K562 (cell line): ENCODE measurements around the gene CHAD. TPM values are rescaled to one million over a fixed set of nuclear protein-coding genes. Genes with fewer than 3 reads are reported as not detected.

Source experiments
- ATAC-seq: fragments of 200-7000 bp; cut with Tn5 transposase; 3 replicates; pipeline ENCODE4 v1.9.1; 2020; ENCODE audit warnings: moderate library complexity
- BruUV-seq: library from RNA; stranded (reverse); fragments of 400-500 nt; replicated peaks from 2 replicates; lab custom pipeline; 2021; lab: Mats Ljungman, UMichigan
- CTCF ChIA-PET: fragments of 300-600 bp; formaldehyde crosslinking; extraction: SDS; loops from one replicate; lab custom pipeline; 2021; ENCODE audit warnings: low intra/inter-chr PET ratio; lab: Yijun Ruan, JAX
- POLR2A ChIA-PET: fragments of 300-600, 350-650 bp; sonication (Branson Sonifier 250); formaldehyde crosslinking; extraction: SDS; loops from one replicate; lab custom pipeline; 2021; ENCODE audit warnings: antibody characterized with exemption, inconsistent platforms; lab: Yijun Ruan, JAX
- DNase-seq, 4 experiments: peaks; one replicate each; pipeline versions ENCODE4 v3.0.0 to v3.0.0-alpha.2; 2011 to 2018; ENCODE audit warnings: low spot score in 3 of 4, mixed read lengths in 3 of 4; ENCODE audit errors: extremely low read depth in 1 of 4
- FAIRE-seq: peaks from 2 replicates; lab custom pipeline; 2011; peaks lifted over from hg19 to GRCh38; lab: Jason Lieb, UNC
- H2AFZ ChIP-seq: 2 replicates; pipeline ENCODE4 v1.6.0; 2011; ENCODE audit warnings: low read depth, low read length, control low read depth, inconsistent platforms
- H3K27ac ChIP-seq: fragments of 200-600 bp; 3 replicates; pipeline ENCODE4 v1.8.0; 2011; ENCODE audit warnings: low read depth, mild to moderate bottlenecking, control low read depth, inconsistent platforms, low read length, moderate library complexity, mixed read lengths; ENCODE audit errors: extremely low read depth
- H3K27me3 ChIP-seq, 2 experiments: fragments of 300-600 bp in 1 of 2; 2 replicates in 1 of 2; 3 replicates in 1 of 2; pipeline versions ENCODE4 v1.6.0 to v1.8.0; 2011; ENCODE audit warnings: inconsistent platforms in 2 of 2, low read length in 2 of 2, mild to moderate bottlenecking in 1 of 2, mixed read lengths in 1 of 2, moderate library complexity in 1 of 2; ENCODE audit not compliant: control insufficient read depth in 2 of 2, insufficient read depth in 2 of 2
- H3K36me3 ChIP-seq: fragments of 300-600 bp; 3 replicates; pipeline ENCODE4 v1.8.0; 2011; ENCODE audit warnings: mild to moderate bottlenecking, low read length, inconsistent platforms; ENCODE audit not compliant: control insufficient read depth, insufficient read depth
- H3K4me1 ChIP-seq, 2 experiments: fragments of 200-600 bp in 1 of 2; replicated peaks in 1 of 2; 2 replicates in 1 of 2; 3 replicates in 1 of 2; pipeline versions ENCODE4 v1.5.1 to v1.8.0; 2011; ENCODE audit warnings: inconsistent platforms in 2 of 2, low read length in 2 of 2, mild to moderate bottlenecking in 1 of 2, mixed read lengths in 1 of 2, moderate library complexity in 1 of 2; ENCODE audit not compliant: control insufficient read depth in 2 of 2, insufficient read depth in 2 of 2
- H3K4me2 ChIP-seq: 2 replicates; pipeline ENCODE4 v1.6.1; 2011; ENCODE audit warnings: low read length, control low read depth, inconsistent platforms, mixed read lengths; ENCODE audit not compliant: insufficient read depth
- H3K4me3 ChIP-seq: fragments of 200-600 bp; sonication (generic), shearing (Covaris generic); 2 replicates; pipeline ENCODE4 v1.5.1; 2016; ENCODE audit warnings: control low read depth, inconsistent platforms
- H3K79me2 ChIP-seq: fragments of 200-600 bp; 3 replicates; pipeline ENCODE4 v1.8.0; 2011; ENCODE audit warnings: low read length, inconsistent platforms; ENCODE audit not compliant: control insufficient read depth, insufficient read depth
- H3K9ac ChIP-seq, 2 experiments: 2 replicates each; pipeline versions ENCODE4 v1.6.0 to v1.6.1; 2011; ENCODE audit warnings: low read depth in 2 of 2, low read length in 2 of 2, control low read depth in 1 of 2, inconsistent platforms in 1 of 2, mild to moderate bottlenecking in 1 of 2, mixed read lengths in 1 of 2; ENCODE audit not compliant: insufficient read depth in 1 of 2
- H3K9me1 ChIP-seq: one replicate; pipeline ENCODE4 v1.6.0; 2011; ENCODE audit warnings: inconsistent platforms, mild to moderate bottlenecking, low read length, moderate library complexity; ENCODE audit not compliant: control insufficient read depth, insufficient read depth
- H3K9me3 ChIP-seq: replicated peaks from 2 replicates; pipeline ENCODE4 v1.5.1; 2011; ENCODE audit warnings: low read depth, low read length, inconsistent platforms; ENCODE audit not compliant: control insufficient read depth, insufficient read depth
- H4K20me1 ChIP-seq: replicated peaks from 2 replicates; pipeline ENCODE4 v1.6.1; 2011; ENCODE audit warnings: low read length, inconsistent platforms, mixed read lengths; ENCODE audit not compliant: control insufficient read depth, insufficient read depth
- CBX2 ChIP-seq: fragments of 200-600 bp; sonication (generic); IDR thresholded peaks from one replicate; pipeline ENCODE4 v1.6.1; 2012; ENCODE audit warnings: mild to moderate bottlenecking, low read length, inconsistent platforms; ENCODE audit not compliant: insufficient read depth, poor library complexity, severe bottlenecking
- ETV5 ChIP-seq: sonication (generic); formaldehyde crosslinking; IDR thresholded peaks from 2 replicates; pipeline ENCODE4 v1.4.0; 2020; ENCODE audit warnings: low read depth, mild to moderate bottlenecking, missing genetic modification reagents
- GABPB2 ChIP-seq: fragments of 250-450 bp; sonication (Bioruptor Pico); conservative IDR thresholded peaks from 2 replicates; pipeline ENCODE4 v1.5.1; 2021; ENCODE audit warnings: mild to moderate bottlenecking
- HNRNPUL1 ChIP-seq: fragments of 200-400 bp; formaldehyde crosslinking; IDR thresholded peaks from 2 replicates; pipeline ENCODE4 v1.6.1; 2017; ENCODE audit warnings: low read length
- SP2 ChIP-seq: IDR thresholded peaks from 2 replicates; pipeline ENCODE4 v1.6.1; 2011; ENCODE audit warnings: mild to moderate bottlenecking, low read depth, low read length, moderate library complexity; ENCODE audit not compliant: poor library complexity, severe bottlenecking; ENCODE audit errors: extremely low read depth
- ZBED1 ChIP-seq: IDR thresholded peaks from 2 replicates; pipeline ENCODE4 v1.6.1; 2014
- ZNF57 ChIP-seq: fragments of 450-650 bp; formaldehyde crosslinking; IDR thresholded peaks from 2 replicates; pipeline ENCODE4 v1.4.0; 2020; ENCODE audit warnings: mild to moderate bottlenecking, moderate library complexity
- WGBS: fragments of 100-300 bp; shearing (Covaris generic); methylation state at CpG from one replicate; pipeline ENCODE4 v1.1.6; 2016; ENCODE audit warnings: low coverage, mixed read lengths; ENCODE audit not compliant: insufficient coverage; ENCODE audit errors: missing lambda C conversion rate; 5-methylcytosine and 5-hydroxymethylcytosine counted together
- in situ Hi-C: fragments of 300-500 bp; cut with MboI; formaldehyde crosslinking; loops from 4 replicates; pipeline ENCODE4 v1.15.0; 2018; ENCODE audit warnings: inconsistent platforms, mixed read lengths
- intact Hi-C: fragments of 100-400 bp; cut with micrococcal nuclease; formaldehyde crosslinking; loops from 2 replicates; pipeline ENCODE4 v1.14.2; 2022
- polyA plus RNA-seq, 8 experiments: library from polyadenylated mRNA; depleted of rRNA in 4 of 8; stranded (reverse) in 5 of 8; unstranded in 3 of 8; fragments of >200 nt; fragmentation: Nextera tagmentation in 2 of 8; fragmentation: Illumina TruSeq in 1 of 8; extraction: Ambion mirVana in 2 of 8; extraction: Trizol in 1 of 8; gene quantifications; 2 replicates each; pipeline versions ENCODE4 v1.2.1 to v1.2.3, GENCODE V29; 2011 to 2014; ENCODE audit warnings: inconsistent platforms in 1 of 8, missing spikeins in 1 of 8
- total RNA-seq, 7 experiments: library from RNA; depleted of rRNA in 6 of 7; stranded (reverse); fragments of >200 nt in 6 of 7; fragmentation: Illumina TruSeq in 2 of 7; extraction: Trizol in 2 of 7; gene quantifications; 2 replicates each; pipeline versions ENCODE4 v1.2.1 to v1.2.3, GENCODE V29; 2011 to 2021; ENCODE audit warnings: low replicate concordance in 1 of 7
- TF ChIP-seq, protein P1 (sequence below): fragments of 250-450 bp; sonication (Bioruptor Pico); IDR thresholded peaks from 2 replicates; pipeline ENCODE4 v1.5.0; 2021; ENCODE audit warnings: mild to moderate bottlenecking, borderline replicate concordance

CHAD gene
- total and polyA plus RNA-seq, 9 of the 15 experiments (the other 6 are each of a cell fraction or from before 2014, with no cell fraction given), result not detected

DNA sequence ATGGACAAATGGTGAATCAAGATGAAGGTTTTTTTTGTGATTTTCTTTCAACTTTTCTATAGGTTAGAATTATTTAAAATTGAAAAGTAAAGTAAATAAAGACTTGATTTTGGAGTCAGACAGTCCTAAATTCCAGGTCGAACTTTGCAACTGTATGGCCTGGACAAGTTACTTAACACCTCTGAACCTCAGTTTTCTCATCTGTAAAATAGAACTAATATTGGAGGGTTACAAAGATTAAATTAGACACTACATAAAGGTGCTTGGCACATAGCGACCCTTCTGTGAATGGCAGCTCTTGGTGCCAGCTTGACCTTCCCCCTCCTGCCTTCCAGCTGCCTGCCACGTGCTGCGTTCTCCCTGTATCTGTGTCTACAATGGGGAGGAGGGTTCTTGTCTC is 13.0 kb upstream of the CHAD start (continued):
- TF ChIP-seq, protein P1, sequence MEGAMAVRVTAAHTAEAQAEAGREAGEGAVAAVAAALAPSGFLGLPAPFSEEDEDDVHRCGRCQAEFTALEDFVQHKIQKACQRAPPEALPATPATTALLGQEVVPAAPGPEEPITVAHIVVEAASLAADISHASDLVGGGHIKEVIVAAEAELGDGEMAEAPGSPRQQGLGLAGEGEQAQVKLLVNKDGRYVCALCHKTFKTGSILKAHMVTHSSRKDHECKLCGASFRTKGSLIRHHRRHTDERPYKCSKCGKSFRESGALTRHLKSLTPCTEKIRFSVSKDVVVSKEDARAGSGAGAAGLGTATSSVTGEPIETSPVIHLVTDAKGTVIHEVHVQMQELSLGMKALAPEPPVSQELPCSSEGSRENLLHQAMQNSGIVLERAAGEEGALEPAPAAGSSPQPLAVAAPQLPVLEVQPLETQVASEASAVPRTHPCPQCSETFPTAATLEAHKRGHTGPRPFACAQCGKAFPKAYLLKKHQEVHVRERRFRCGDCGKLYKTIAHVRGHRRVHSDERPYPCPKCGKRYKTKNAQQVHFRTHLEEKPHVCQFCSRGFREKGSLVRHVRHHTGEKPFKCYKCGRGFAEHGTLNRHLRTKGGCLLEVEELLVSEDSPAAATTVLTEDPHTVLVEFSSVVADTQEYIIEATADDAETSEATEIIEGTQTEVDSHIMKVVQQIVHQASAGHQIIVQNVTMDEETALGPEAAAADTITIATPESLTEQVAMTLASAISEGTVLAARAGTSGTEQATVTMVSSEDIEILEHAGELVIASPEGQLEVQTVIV, result no peak
- TF ChIP-seq ETV5, result no peak

DNA sequence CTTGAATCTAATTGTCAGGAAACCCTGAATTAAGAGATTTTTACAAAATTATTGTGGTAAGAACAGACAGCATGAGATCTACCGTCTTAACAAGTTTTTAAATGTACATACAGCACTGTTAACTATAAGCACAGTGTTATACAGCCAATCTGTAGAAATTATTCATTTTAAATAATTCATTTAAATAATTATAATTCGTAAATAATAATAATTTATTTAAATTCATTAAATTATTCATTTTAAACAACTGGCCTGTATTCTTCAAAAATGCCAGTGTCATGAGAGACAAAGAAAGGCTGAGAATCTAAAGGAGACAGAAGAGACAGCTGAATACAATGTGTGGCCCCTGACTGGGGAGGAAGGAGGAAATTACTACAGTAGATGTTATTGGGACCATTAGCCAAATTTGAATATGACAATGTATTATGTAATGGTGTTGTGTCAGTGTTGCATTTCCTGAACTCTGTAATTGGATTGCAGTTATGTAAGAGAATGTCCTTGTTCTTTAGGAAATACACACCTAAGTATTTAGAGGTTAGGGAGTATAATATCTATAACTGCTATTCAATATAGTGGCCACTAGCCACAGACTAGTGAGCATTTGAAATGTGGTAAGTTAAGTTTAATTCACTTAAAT is 12.3 kb upstream of the CHAD start:
- FAIRE-seq (no peak), DNase-seq (no peak), ATAC-seq (no peak)
- BruUV-seq, result no TSS peak
- no peaks in the 10 kb centered on the region for H3K9me3 ChIP-seq
- H3K9me1 ChIP-seq, result no peaks in the 10 kb centered on the region
- H3K36me3 ChIP-seq, result peaks cover 53% of the 10 kb centered on the region
- 80% methylated on average over 2 of the region's 2 CpGs for WGBS
- H2AFZ ChIP-seq, result no peak overlapping the region
- ChIA-PET POLR2A (interaction anchor here (0.5 kb wide), 1 partner anchor 119 kb away, joined by 3 read pairs; no protein-coding TSS in a partner anchor), CTCF (interaction anchor here (0.6 kb wide), 2 partner anchors 14 to 20 kb away, joined by 3 read pairs; no protein-coding TSS in a partner anchor)
- no peak overlapping the region for H3K27ac ChIP-seq
- in situ Hi-C loops (no loop called here), intact Hi-C loops (loop anchor here (5.0 kb wide), 3 partner anchors 201 to 361 kb away; no protein-coding TSS in a partner anchor)
- no peak overlapping the region for H3K4me3 ChIP-seq
- H3K4me2 ChIP-seq, result no peak overlapping the region
- H3K79me2 ChIP-seq, result peaks cover 18% of the 10 kb centered on the region
- peaks cover 11 to 34% of the 10 kb centered on the region in 2 experiments; a peak in 4 of 5 replicates for H3K4me1 ChIP-seq
- no peaks in the 10 kb centered on the region for H4K20me1 ChIP-seq
- no peak overlapping the region for H3K9ac ChIP-seq
- TF ChIP-seq GABPB2 (CRISPR knock-in tag), result no peak
- TF ChIP-seq ZBED1, result no peak
- TF ChIP-seq ZNF57 (CRISPR knock-in tag), result no peak
- TF ChIP-seq SP2, result no peak
- no peak for TF ChIP-seq HNRNPUL1
- TF ChIP-seq CBX2, result no peak
- H3K27me3 ChIP-seq, result no peaks in the 10 kb centered on the region
